ENCODE results near the gene CCDC3. TPM values are rescaled to one million over a fixed set of nuclear protein-coding genes. Genes with fewer than 3 reads are reported as not detected.

Gene CCDC3
- total RNA-seq, 1 donor from 2014 or later: 1.1 TPM

DNA sequence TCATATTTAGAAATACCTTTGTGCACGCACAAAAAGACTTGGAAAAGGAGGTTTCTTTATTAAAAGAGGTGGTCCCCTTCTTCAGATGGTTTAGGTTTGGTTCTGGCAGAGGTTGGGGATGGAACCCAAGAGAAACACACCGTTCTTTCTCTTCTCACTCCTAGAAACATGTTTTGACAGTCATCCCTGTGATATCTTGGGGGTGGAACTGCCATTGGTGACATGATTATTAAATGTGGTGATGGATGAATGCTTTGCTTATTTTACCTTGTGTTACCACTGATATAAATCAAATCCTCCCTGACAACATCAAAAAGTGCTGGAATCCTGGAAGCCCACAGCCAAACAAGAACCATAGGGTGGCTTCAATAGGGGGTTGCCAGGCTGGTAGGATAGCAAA lies 146.5 kb downstream of the CCDC3 start:
- Mint-ChIP-seq H3K4me3 (ENCODE audit: low read depth) (no peak overlapping the region), H3K4me1 (ENCODE audit: low read depth) (no peaks in the 10 kb centered on the region), H3K27me3 (peaks cover 8% of the 10 kb centered on the region), H3K27ac (no peak overlapping the region), H3K9me3 (ENCODE audit: low read depth) (peaks cover 9% of the 10 kb centered on the region), H3K36me3 (ENCODE audit: insufficient read depth) (no peaks in the 10 kb centered on the region)
- DNase-seq (ENCODE audit: low spot score, unreplicated experiment): no peak
- TF ChIP-seq CTCF (IDR thresholded peaks at IDR 0.05; ENCODE audit: unreplicated experiment): no peak

- H3K36me3 Mint-ChIP-seq (ENCODE audit: insufficient read depth): no peaks in the 10 kb centered on the region
- no peak overlapping the region for H3K27ac Mint-ChIP-seq
- H3K4me3 Mint-ChIP-seq (ENCODE audit: low read depth): no peak overlapping the region
- no peaks in the 10 kb centered on the region for H3K4me1 Mint-ChIP-seq (ENCODE audit: low read depth)
- peaks cover 7% of the 10 kb centered on the region for H3K9me3 Mint-ChIP-seq (ENCODE audit: low read depth)
- DNase-seq (ENCODE audit: low spot score, unreplicated experiment): no peak
- no peak for TF ChIP-seq CTCF (IDR thresholded peaks at IDR 0.05; ENCODE audit: unreplicated experiment)
- H3K27me3 Mint-ChIP-seq: peaks cover 3% of the 10 kb centered on the region
These were observed 148.8 kb downstream of the CCDC3 start for GRCh38 chr10:12852687-12853086.

DNA sequence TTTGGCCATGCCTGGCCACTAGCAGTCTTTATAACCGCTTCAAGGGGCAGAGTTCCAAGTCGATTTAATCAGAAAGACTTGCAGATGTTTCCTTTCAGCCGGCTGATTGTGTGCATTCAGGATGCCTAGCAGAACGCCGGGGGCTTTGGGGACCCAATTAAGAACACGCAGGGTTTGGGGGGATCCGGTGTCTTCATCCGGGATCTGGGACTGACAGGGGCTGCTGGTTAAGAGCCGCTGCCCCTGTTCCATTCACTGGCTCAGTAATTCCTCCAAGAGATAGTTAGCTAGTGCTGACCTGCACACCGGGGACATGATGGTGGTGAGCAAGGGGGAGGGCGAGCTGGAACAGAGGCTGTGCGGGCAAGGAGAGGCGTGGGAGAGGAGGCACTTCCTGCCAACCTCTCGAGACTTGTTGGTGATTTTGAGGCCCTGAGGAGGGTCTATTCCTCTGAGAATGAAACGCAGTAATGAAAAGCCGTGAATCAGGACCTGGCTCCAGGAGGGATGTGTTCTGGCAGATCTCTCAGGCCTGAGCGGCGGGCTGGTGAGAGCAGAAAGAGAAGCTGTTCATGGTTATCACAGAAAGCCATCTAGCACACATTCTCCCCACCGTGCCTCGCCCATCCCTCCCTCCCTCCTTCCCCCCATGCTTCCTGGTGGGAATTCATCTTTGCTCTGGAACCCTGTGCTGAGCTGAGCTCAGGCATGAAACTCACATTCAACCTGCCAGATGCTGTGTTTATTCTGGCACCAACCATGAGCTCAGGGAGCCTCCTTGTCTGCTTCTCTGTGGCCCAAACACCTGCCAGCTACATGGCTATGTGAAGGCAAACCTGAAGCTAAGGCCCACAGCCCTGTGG lies 152.0 kb downstream of the CCDC3 start:
- Mint-ChIP-seq H3K9me3 (ENCODE audit: low read depth) (peaks cover 3% of the 10 kb centered on the region), H3K36me3 (ENCODE audit: insufficient read depth) (no peaks in the 10 kb centered on the region), H3K27me3 (no peaks in the 10 kb centered on the region), H3K27ac (no peak overlapping the region), H3K4me3 (ENCODE audit: low read depth) (no peak overlapping the region), H3K4me1 (ENCODE audit: low read depth) (peaks cover 5% of the 10 kb centered on the region)
- TF ChIP-seq CTCF (IDR thresholded peaks at IDR 0.05; ENCODE audit: unreplicated experiment): no peak
- no peak for DNase-seq (ENCODE audit: low spot score, unreplicated experiment)

DNA sequence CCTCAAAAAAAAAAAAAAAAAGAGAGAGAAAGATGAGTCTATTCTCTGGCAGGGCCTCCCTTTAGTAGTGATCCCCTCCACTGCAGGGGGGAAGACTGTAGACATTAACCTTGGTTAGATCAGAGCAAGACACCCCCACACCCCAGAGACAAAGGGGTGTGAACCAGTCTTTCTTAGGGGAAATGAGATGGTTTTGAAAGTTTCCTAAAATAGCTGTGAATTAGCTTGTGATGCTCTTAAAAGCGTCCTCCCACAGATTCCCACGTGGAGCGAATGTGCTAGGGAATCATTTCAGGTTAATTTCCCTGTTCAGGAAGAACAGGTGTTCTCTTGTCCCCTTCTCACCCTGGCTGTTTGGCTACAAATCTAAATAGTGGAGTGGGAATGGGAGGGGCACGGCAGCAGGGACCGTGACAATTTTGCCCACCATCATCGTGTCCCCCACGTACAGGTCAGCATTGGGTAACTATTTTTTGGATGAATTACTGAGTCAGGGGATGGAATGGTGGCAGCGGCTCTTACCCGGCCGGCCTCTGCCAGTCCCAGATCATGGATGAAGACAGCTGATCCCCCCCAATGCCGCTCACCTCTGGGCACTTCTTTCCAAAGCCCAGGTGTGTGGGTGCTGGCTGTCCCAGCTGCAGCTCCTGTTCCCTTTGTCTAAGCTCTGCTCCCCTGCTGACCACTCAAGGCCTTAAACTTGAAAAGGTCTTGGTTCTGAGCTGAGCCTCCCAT lies 152.9 kb downstream of the CCDC3 start:
- Mint-ChIP-seq H3K4me3 (ENCODE audit: low read depth) (no peak overlapping the region), H3K4me1 (ENCODE audit: low read depth) (peaks cover 5% of the 10 kb centered on the region), H3K9me3 (ENCODE audit: low read depth) (peaks cover 3% of the 10 kb centered on the region), H3K27me3 (no peaks in the 10 kb centered on the region), H3K27ac (no peak overlapping the region), H3K36me3 (ENCODE audit: insufficient read depth) (no peaks in the 10 kb centered on the region)
- no peak for DNase-seq (ENCODE audit: low spot score, unreplicated experiment)
- TF ChIP-seq CTCF (IDR thresholded peaks at IDR 0.05; ENCODE audit: unreplicated experiment): no peak

DNA sequence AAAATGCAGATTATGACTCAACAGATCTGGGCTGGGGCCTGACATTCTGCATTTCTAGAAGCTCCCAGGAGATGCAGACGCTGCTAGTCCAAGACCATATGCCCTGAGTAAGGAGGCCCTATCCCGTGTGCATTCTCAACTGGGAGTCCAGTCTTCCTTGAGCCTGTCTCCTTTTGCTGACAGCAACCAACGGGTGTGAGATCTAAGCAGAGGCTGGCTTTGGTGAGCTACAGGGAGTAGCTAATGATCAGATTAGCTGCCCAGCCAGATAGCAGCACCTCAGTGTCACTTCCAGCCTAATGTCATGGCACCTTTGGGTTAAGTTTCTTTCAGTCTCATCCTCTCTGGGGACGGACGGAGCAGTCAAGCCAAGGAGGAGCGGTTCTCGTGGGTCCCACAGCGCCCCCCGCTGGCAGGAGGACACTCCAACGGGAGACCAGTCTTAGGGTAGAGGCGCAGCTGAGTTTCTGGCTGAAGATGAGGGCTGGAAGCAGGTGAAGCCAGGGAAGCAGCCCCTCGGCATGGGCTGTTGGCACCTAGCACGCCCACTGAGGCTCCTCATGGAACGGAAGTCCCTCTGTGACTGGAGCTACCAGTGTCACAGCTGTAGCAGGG lies 154.0 kb downstream of the CCDC3 start:
- TF ChIP-seq CTCF (IDR thresholded peaks at IDR 0.05; ENCODE audit: unreplicated experiment): peak; percentile 47
- Mint-ChIP-seq H3K9me3 (ENCODE audit: low read depth) (peaks cover 3% of the 10 kb centered on the region), H3K27me3 (no peaks in the 10 kb centered on the region), H3K27ac (no peak overlapping the region), H3K4me3 (ENCODE audit: low read depth) (no peak overlapping the region), H3K36me3 (ENCODE audit: insufficient read depth) (no peaks in the 10 kb centered on the region), H3K4me1 (ENCODE audit: low read depth) (peaks cover 5% of the 10 kb centered on the region)
- DNase-seq (ENCODE audit: low spot score, unreplicated experiment): no peak
